Hepatocyte (in vitro differentiated cells): ENCODE results near the gene FAH.

Source experiments
- CTCF ChIP-seq: fragments of 200-600 bp; sonication (generic); IDR thresholded peaks from 2 replicates; pipeline ENCODE4 v1.5.1; 2016; ENCODE audit warnings: antibody characterized with exemption, mild to moderate bottlenecking; ENCODE audit not compliant: poor library complexity
- EZH2 ChIP-seq: fragments of 200-600 bp; sonication (generic); IDR thresholded peaks from 2 replicates; pipeline ENCODE4 v1.6.1; 2016; ENCODE audit warnings: antibody characterized with exemption, mild to moderate bottlenecking, borderline replicate concordance

DNA sequence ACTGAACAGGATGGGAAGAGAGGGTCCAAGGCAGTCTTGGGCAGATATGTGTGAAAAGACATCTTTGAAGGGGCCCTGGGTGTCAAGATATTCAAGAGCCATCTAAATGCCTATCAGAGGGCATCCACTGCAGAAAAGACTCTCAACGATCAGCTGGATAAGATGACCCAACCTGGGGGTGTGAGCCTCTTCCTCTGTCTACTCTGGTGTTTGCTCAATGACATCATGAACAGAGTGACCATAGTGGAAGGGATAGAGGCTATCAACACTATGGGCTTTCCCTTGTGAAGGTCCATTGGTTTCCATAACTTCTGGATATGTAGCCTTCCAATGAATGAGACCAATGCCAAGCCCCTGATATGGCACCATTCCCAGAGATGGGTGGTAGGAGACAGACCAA lies 42.1 kb downstream of the FAH start:
- no peak for TF ChIP-seq CTCF
- TF ChIP-seq EZH2, result no peak
